Breast epithelium (tissue), 4 donors: ENCODE measurements around the gene JPH4. TPM values are rescaled to one million over a fixed set of nuclear protein-coding genes. Genes with fewer than 3 reads are reported as not detected.

ENCODE experiments used
- DNase-seq, 2 donors: peaks; one replicate each; pipeline ENCODE4 v3.0.0-alpha.2; 2019; ENCODE audit warnings: low spot score in 2 of 2
- H3K27ac ChIP-seq, 2 donors: fragments of 200-600 bp; sonication (generic) in 1 of 2; one replicate each; pipeline ENCODE4 v1.5.1; 2016 to 2019; ENCODE audit warnings: mild to moderate bottlenecking in 1 of 2
- H3K27me3 ChIP-seq, 2 donors: fragments of 200-600 bp; sonication (generic) in 1 of 2; one replicate each; pipeline versions ENCODE4 v1.5.1 to v1.6.0; 2017 to 2019; ENCODE audit warnings: control low read depth in 1 of 2, mild to moderate bottlenecking in 1 of 2
- H3K36me3 ChIP-seq: fragments of 200-600 bp; one replicate; pipeline ENCODE4 v1.5.1; 2019
- H3K4me1 ChIP-seq, 2 donors: fragments of 200-600 bp; sonication (generic); one replicate each; pipeline ENCODE4 v1.5.1; 2016 to 2019; ENCODE audit warnings: control low read depth in 1 of 2
- H3K4me3 ChIP-seq, 3 donors: fragments of 200-600 bp; sonication (generic); 1 replicate in 2 of 3; 2 replicates in 1 of 3; pipeline ENCODE4 v1.5.1; 2016 to 2019; ENCODE audit warnings: mild to moderate bottlenecking in 3 of 3, moderate library complexity in 2 of 3
- H3K9me3 ChIP-seq, 2 donors: fragments of 200-600 bp; sonication (generic) in 1 of 2; one replicate each; pipeline ENCODE4 v1.5.1; 2016 to 2019; ENCODE audit warnings: control low read depth in 1 of 2
- POLR2A ChIP-seq: fragments of 450-650 bp; IDR thresholded peaks from one replicate; pipeline ENCODE4 v1.6.1; 2016; ENCODE audit warnings: antibody characterized with exemption, mild to moderate bottlenecking, moderate library complexity
- POLR2AphosphoS5 ChIP-seq, 3 donors: sonication (generic); formaldehyde crosslinking; IDR thresholded peaks; one replicate each; pipeline ENCODE4 v1.6.1; 2017; ENCODE audit warnings: antibody characterized with exemption in 3 of 3
- intact Hi-C: fragments of 100-400 bp; cut with DNase I; formaldehyde crosslinking; loops from one replicate; pipeline ENCODE4 v1.15.1; 2023; ENCODE audit warnings: low total_unique reads
- total RNA-seq, 3 donors: library from RNA; depleted of rRNA; stranded (reverse); fragments of >200 nt; gene quantifications; one replicate each; pipeline ENCODE4 v1.1.0, GENCODE V29; 2016
- TF ChIP-seq, protein P1 (sequence below), 3 donors: fragments of 450-650 bp; IDR thresholded peaks; one replicate each; pipeline ENCODE4 v1.5.1; 2016 to 2017; ENCODE audit warnings: antibody characterized with exemption in 3 of 3, mild to moderate bottlenecking in 3 of 3, moderate library complexity in 3 of 3

JPH4 gene
- total RNA-seq, 3 donors from 2014 or later = 0.66 to 0.96 (median 0.73) TPM

DNA sequence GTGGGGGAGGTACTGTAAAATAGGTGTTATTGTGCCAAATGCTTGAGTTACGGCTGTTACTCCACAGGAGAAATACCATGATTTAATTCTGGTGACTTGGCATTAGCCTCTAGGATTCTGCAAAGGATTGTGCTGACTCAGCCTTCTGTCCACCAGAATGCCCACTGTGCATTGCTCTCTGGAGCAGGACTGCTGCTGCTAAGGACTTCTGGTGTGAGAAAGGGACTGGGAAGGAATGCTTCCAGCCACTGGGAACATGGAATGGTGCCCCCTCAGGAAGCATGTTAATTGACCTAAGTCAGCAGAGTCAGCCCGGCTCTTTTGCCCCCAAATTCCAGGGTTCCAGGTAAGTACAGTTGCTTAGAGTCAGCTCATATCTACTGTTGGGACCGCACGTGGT is 59.9 kb downstream of the JPH4 start:
- Histone ChIP-seq H3K9me3 (no peaks in the 10 kb centered on the region), H3K4me1 (no peaks in the 10 kb centered on the region), H3K27ac (no peak overlapping the region), H3K4me3 (no peak overlapping the region), H3K27me3 (no peaks in the 10 kb centered on the region), H3K36me3 (no peaks in the 10 kb centered on the region)
- DNase-seq = no peak
- intact Hi-C loops = no loop called here
- TF ChIP-seq, protein P1, sequence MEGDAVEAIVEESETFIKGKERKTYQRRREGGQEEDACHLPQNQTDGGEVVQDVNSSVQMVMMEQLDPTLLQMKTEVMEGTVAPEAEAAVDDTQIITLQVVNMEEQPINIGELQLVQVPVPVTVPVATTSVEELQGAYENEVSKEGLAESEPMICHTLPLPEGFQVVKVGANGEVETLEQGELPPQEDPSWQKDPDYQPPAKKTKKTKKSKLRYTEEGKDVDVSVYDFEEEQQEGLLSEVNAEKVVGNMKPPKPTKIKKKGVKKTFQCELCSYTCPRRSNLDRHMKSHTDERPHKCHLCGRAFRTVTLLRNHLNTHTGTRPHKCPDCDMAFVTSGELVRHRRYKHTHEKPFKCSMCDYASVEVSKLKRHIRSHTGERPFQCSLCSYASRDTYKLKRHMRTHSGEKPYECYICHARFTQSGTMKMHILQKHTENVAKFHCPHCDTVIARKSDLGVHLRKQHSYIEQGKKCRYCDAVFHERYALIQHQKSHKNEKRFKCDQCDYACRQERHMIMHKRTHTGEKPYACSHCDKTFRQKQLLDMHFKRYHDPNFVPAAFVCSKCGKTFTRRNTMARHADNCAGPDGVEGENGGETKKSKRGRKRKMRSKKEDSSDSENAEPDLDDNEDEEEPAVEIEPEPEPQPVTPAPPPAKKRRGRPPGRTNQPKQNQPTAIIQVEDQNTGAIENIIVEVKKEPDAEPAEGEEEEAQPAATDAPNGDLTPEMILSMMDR (IDR thresholded peaks at IDR 0.05) = no peak
- no peak for TF ChIP-seq POLR2A
- TF ChIP-seq POLR2AphosphoS5 (IDR thresholded peaks at IDR 0.05) = no peak

Other genes with a start within 250 kb of the JPH4 start
- 10 to 100 TPM in 2 of 3 donors, 1 to 10 TPM in 1; 6.4 to 53.7 (median 52.1) TPM for gene SLC22A17, start 225.9 kb downstream of the JPH4 start, total RNA-seq
- gene EFS, start 213.6 kb downstream of the JPH4 start, total RNA-seq = 10 to 100 TPM; 15.7 to 24.6 (median 18.0) TPM
- gene IL25, start 206.0 kb downstream of the JPH4 start, total RNA-seq = not detected
- gene CMTM5, start 201.7 kb downstream of the JPH4 start, total RNA-seq = under 1 TPM in 2 of 3 donors, not detected in 1; 0.64 to 0.88 TPM
- not detected for gene MYH6, start 170.5 kb downstream of the JPH4 start, total RNA-seq
- gene MYH7, start 143.1 kb downstream of the JPH4 start, total RNA-seq = not detected
- 10 to 100 TPM; 39.8 to 58.8 (median 42.3) TPM for gene NGDN, start 109.1 kb downstream of the JPH4 start, total RNA-seq
- gene ZFHX2, start 27.0 kb downstream of the JPH4 start, total RNA-seq = 1 to 10 TPM in 1 of 3 donors, under 1 TPM in 2; 0.48 to 1.2 (median 0.66) TPM
- 10 to 100 TPM; 13.6 to 22.1 (median 21.0) TPM for gene THTPA, start 22.5 kb downstream of the JPH4 start, total RNA-seq
- 100 to 1,000 TPM in 2 of 3 donors, 10 to 100 TPM in 1; 30.9 to 172 (median 149) TPM for gene AP1G2, start 11.0 kb downstream of the JPH4 start, total RNA-seq
- 1 to 10 TPM in 2 of 3 donors, not detected in 1; 4.6 to 9.4 TPM for gene DHRS2, start 57.6 kb upstream of the JPH4 start, total RNA-seq